ENCODE data around the gene MYL1. TPM values are rescaled to one million over a fixed set of nuclear protein-coding genes. Genes with fewer than 3 reads are reported as not detected.

Gene MYL1
- total and polyA plus RNA-seq, 2 of the 8 experiments (the other 6 are each of a cell fraction or from before 2014, with no cell fraction given): not detected

DNA sequence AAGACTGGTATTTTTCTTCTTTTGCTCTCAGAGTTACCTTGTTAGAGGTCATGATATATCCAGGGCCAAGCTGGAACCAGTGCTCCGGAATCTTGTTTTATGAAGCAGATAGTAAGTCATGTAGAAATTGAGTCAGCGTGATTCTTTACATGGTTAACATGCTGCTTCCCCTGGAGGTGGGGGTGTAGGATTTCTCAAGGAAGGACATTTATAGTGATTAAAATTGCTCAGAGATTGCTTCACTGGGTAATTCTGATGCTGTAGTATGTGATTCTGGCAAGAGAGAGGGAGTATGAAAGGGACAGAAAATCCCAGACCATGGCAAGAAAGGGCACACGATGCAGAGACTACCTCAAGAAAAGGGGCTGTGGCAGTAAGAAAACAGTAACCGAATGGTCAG, 8.0 kb upstream of the MYL1 start:
- H2BK15ac ChIP-seq (ENCODE audit: low read length): no peak overlapping the region
- no peak overlapping the region for H3K4me2 ChIP-seq (ENCODE audit: insufficient read depth in 1 of 2, low read depth in 2 of 2, low read length in 2 of 2)
- H4K5ac ChIP-seq (ENCODE audit: insufficient read length, low read depth, low read length): no peak overlapping the region
- ChIA-PET POLR2A (ENCODE audit: partially characterized antibody) (no interaction called here), CTCF (ENCODE audit: partially characterized antibody) (no interaction called here)
- no peak overlapping the region for H3K18ac ChIP-seq (ENCODE audit: extremely low read depth, low read length)
- no peak overlapping the region for H3K4ac ChIP-seq (replicated peaks; ENCODE audit: insufficient read length, low read depth, low read length)
- H2BK20ac ChIP-seq (ENCODE audit: low read length): no peak overlapping the region
- 87% methylated on average over 4 of the region's 4 CpGs; no CpG with 5 or more reads in 1 of the 2 experiments for WGBS, 2 experiments (ENCODE audit: extremely low coverage in 1 of 2, insufficient coverage in 1 of 2, insufficient read length in 1 of 2, insufficient replicate concordance in 2 of 2, low coverage in 1 of 2, low lambda C conversion rate in 2 of 2, missing lambda C conversion rate in 1 of 2)
- H2BK5ac ChIP-seq (ENCODE audit: low read depth, low read length): no peak overlapping the region
- no peak overlapping the region for H3K9ac ChIP-seq (replicated peaks in 1 of 4; ENCODE audit: extremely low read depth in 1 of 4, low read depth in 3 of 4, low read length in 3 of 4)
- no peaks in the 10 kb centered on the region for H3K23me2 ChIP-seq (ENCODE audit: low read depth, low read length)
- no peak overlapping the region for H3K4me3 ChIP-seq (ENCODE audit: extremely low read depth in 1 of 4, insufficient read depth in 2 of 4, low read depth in 3 of 4, low read length in 4 of 4)
- no peak overlapping the region for H2BK12ac ChIP-seq (ENCODE audit: low read depth, low read length)
- H3K4me1 ChIP-seq (replicated peaks in 1 of 4; ENCODE audit: control insufficient read depth in 3 of 4, insufficient read depth in 4 of 4, low read length in 3 of 4): no peaks in the 10 kb centered on the region
- no peaks in the 10 kb centered on the region for H3K36me3 ChIP-seq (ENCODE audit: control insufficient read depth in 2 of 4, insufficient read depth in 4 of 4, low read length in 3 of 4)
- H3K79me2 ChIP-seq (ENCODE audit: control insufficient read depth in 1 of 2, insufficient read depth in 2 of 2, low read length in 2 of 2): no peaks in the 10 kb centered on the region
- no peak overlapping the region for H2AK5ac ChIP-seq (ENCODE audit: low read depth, low read length)
- no peak overlapping the region for H3K23ac ChIP-seq (ENCODE audit: insufficient read length)
- H3K56ac ChIP-seq (replicated peaks; ENCODE audit: insufficient read length, low read depth, low read length): no peak overlapping the region
- FAIRE-seq (no peak), DNase-seq (ENCODE audit: low read depth in 1 of 2, low spot score in 2 of 2) (no peak)
- H4K91ac ChIP-seq (replicated peaks; ENCODE audit: insufficient read length, low read length): no peak overlapping the region
- H3K9me3 ChIP-seq (ENCODE audit: insufficient read depth in 2 of 2, low read depth in 1 of 2, low read length in 1 of 2): no peaks in the 10 kb centered on the region
- no peak overlapping the region for H3K27ac ChIP-seq (ENCODE audit: low read depth, low read length)
- H4K20me1 ChIP-seq (replicated peaks in 1 of 2; ENCODE audit: control insufficient read depth in 1 of 2, insufficient read depth in 2 of 2, low read length in 2 of 2): no peaks in the 10 kb centered on the region
- no peak overlapping the region for H2BK120ac ChIP-seq (replicated peaks; ENCODE audit: low read depth, low read length)
- no peak overlapping the region for H2AFZ ChIP-seq (ENCODE audit: low read length)
- no peak overlapping the region for H4K8ac ChIP-seq (ENCODE audit: extremely low read depth, insufficient read depth, low read length)
- no peaks in the 10 kb centered on the region for H3K27me3 ChIP-seq (replicated peaks in 1 of 4; ENCODE audit: control insufficient read depth in 3 of 4, extremely low read depth in 1 of 4, insufficient read depth in 3 of 4, low read length in 3 of 4)
- no peaks in the 10 kb centered on the region for H3K79me1 ChIP-seq (ENCODE audit: low read depth, low read length)
- H3K14ac ChIP-seq (ENCODE audit: insufficient read length): no peak overlapping the region
- TF ChIP-seq ZNF274 (IDR thresholded peaks at IDR 0.05; ENCODE audit: borderline replicate concordance, extremely low read depth, low read length) (no peak), EP300 (IDR thresholded peaks at IDR 0.05; ENCODE audit: borderline replicate concordance in 1 of 2, low read depth in 2 of 2, low read length in 2 of 2) (no peak), SP1 (IDR thresholded peaks at IDR 0.05; ENCODE audit: low read depth, low read length) (no peak), TAF1 (IDR thresholded peaks at IDR 0.05; ENCODE audit: low read depth, low read length) (no peak), FOSL1 (IDR thresholded peaks at IDR 0.05; ENCODE audit: insufficient read depth, low read depth, low read length) (no peak), POU5F1 (IDR thresholded peaks at IDR 0.05; ENCODE audit: low read depth, low read length) (no peak), CREB1 (IDR thresholded peaks at IDR 0.05) (no peak), CHD2 (IDR thresholded peaks at IDR 0.05; ENCODE audit: low read length) (no peak), RFX5 (IDR thresholded peaks at IDR 0.05; ENCODE audit: borderline replicate concordance, low read depth, low read length) (no peak), NRF1 (IDR thresholded peaks at IDR 0.05; ENCODE audit: low read depth, low read length) (no peak)
- TF ChIP-seq, protein P1, sequence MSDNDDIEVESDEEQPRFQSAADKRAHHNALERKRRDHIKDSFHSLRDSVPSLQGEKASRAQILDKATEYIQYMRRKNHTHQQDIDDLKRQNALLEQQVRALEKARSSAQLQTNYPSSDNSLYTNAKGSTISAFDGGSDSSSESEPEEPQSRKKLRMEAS (IDR thresholded peaks at IDR 0.05): no peak

All from H1 (cell line).